ENCODE results near the gene LRRK1. TPM values are rescaled to one million over a fixed set of nuclear protein-coding genes. Genes with fewer than 3 reads are reported as not detected.

Gene LRRK1
- polyA plus RNA-seq, 2 of the 4 experiments (the other 2 are of a cell fraction), result 12.2 to 17.7 TPM

- DNase-seq (ENCODE audit: low read depth in 1 of 2, low spot score in 1 of 2) (no peak), FAIRE-seq (no peak), ATAC-seq (no peak)
- H3K4me3 ChIP-seq, result no peak overlapping the region
- POLR2A ChIA-PET, result no interaction called here
- CTCF ChIA-PET, result interaction anchor here (0.8 to 3.7 kb wide), 5 partner anchors 10 to 188 kb away, joined by 3 to 17 read pairs (median 7); no protein-coding TSS in a partner anchor
- no peak overlapping the region for H3K27ac ChIP-seq
- no peaks in the 10 kb centered on the region; the same call in 2 of the 3 replicates for H3K4me1 ChIP-seq
- H3K4me2 ChIP-seq, result no peak overlapping the region
- no peak for TF ChIP-seq MYC (IDR thresholded peaks at IDR 0.05; ENCODE audit: borderline replicate concordance, low read length)
- TF ChIP-seq CHD2 (IDR thresholded peaks at IDR 0.05; ENCODE audit: low read length, partially characterized antibody), result no peak
- TF ChIP-seq, protein P1, sequence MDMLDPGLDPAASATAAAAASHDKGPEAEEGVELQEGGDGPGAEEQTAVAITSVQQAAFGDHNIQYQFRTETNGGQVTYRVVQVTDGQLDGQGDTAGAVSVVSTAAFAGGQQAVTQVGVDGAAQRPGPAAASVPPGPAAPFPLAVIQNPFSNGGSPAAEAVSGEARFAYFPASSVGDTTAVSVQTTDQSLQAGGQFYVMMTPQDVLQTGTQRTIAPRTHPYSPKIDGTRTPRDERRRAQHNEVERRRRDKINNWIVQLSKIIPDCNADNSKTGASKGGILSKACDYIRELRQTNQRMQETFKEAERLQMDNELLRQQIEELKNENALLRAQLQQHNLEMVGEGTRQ (IDR thresholded peaks at IDR 0.05), result no peak
- H3K9me3 ChIP-seq, result no peaks in the 10 kb centered on the region
- 85% methylated on average over 4 of the region's 4 CpGs for WGBS (ENCODE audit: missing lambda C conversion rate)
Measured at GRCh38 chr15:101069654-101069973, 150.5 kb downstream of the LRRK1 start.

DNA sequence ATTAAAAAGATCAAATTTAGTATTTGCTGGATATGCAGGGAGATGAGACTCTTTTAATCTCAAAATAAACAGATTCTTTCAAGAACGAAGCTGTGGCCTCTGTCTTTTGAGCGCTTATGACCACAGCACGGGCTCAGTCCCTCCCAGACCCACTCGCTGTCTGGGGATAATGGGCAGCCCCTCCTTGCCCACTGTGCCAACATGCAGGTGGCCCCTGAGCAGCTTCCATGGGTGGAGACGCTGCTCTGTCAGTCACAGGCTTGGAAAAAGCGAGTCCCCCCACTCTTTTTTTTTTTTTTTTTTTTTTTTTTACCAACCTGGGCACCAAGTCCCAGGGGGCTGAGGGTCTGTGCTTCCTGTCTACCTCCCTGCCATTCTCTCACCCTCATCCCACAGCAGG lies 150.9 kb downstream of the LRRK1 start:
- Histone ChIP-seq H3K9me3 (no peaks in the 10 kb centered on the region), H3K4me3 (no peak overlapping the region), H3K4me2 (no peak overlapping the region), H3K27ac (peak overlapping the region in 1 of 2 experiments; percentile 50; a peak in 2 of 6 replicates), H3K4me1 (no peaks in the 10 kb centered on the region; the same call in 2 of the 3 replicates)
- WGBS (ENCODE audit: missing lambda C conversion rate), result 90% methylated on average over 6 of the region's 6 CpGs
- ATAC-seq (no peak), FAIRE-seq (no peak), DNase-seq (ENCODE audit: low read depth in 1 of 2, low spot score in 1 of 2) (no peak)
- CTCF ChIA-PET, result interaction anchor here (0.8 to 3.7 kb wide), 6 partner anchors 10 to 188 kb away, joined by 3 to 17 read pairs (median 6); no protein-coding TSS in a partner anchor
- TF ChIP-seq MAX (IDR thresholded peaks at IDR 0.05), result no peak
- POLR2A ChIA-PET, result no interaction called here

DNA sequence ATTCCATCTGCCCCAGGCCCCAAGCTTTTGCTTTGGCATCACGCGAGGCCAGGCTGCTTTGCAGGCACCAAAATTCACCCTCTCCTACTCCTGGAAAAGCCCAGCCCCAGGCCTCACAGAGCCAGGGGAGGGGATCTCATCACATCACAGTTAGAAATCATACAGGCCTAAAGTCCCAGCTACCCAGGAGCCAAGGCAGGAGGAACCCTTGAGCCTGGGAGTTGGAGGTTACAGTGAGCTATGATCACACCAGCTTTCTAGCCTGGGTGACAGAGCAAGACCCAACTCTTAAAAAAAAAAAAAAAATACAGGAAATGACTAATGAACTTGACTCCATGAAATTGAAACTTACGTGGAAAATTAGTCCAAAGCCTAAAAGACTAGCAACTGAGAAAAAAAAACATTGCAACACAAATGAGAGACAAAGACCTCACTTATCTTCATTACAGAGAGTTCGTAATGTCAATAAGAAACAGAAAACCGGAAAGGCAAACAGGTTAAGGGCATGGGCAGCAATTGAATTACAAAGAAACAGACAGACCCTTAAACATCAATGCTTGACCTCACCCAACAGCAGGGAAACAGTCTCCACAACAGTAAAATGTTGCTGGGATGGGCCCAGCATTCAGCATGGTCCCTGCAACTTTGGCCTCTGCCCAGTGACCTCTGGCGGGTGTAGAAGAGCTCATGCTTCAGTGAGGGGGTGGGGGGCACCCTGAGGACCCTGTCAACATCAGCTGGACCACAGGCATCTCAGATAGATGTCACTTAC lies 151.5 kb downstream of the LRRK1 start:
- TF ChIP-seq CEBPB (IDR thresholded peaks at IDR 0.05), result no peak
- TF ChIP-seq, protein P1 (IDR thresholded peaks at IDR 0.05), result no peak
- TF ChIP-seq MAFK (IDR thresholded peaks at IDR 0.05; ENCODE audit: partially characterized antibody), result no peak
- TF ChIP-seq, protein P2, sequence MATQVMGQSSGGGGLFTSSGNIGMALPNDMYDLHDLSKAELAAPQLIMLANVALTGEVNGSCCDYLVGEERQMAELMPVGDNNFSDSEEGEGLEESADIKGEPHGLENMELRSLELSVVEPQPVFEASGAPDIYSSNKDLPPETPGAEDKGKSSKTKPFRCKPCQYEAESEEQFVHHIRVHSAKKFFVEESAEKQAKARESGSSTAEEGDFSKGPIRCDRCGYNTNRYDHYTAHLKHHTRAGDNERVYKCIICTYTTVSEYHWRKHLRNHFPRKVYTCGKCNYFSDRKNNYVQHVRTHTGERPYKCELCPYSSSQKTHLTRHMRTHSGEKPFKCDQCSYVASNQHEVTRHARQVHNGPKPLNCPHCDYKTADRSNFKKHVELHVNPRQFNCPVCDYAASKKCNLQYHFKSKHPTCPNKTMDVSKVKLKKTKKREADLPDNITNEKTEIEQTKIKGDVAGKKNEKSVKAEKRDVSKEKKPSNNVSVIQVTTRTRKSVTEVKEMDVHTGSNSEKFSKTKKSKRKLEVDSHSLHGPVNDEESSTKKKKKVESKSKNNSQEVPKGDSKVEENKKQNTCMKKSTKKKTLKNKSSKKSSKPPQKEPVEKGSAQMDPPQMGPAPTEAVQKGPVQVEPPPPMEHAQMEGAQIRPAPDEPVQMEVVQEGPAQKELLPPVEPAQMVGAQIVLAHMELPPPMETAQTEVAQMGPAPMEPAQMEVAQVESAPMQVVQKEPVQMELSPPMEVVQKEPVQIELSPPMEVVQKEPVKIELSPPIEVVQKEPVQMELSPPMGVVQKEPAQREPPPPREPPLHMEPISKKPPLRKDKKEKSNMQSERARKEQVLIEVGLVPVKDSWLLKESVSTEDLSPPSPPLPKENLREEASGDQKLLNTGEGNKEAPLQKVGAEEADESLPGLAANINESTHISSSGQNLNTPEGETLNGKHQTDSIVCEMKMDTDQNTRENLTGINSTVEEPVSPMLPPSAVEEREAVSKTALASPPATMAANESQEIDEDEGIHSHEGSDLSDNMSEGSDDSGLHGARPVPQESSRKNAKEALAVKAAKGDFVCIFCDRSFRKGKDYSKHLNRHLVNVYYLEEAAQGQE (IDR thresholded peaks at IDR 0.05), result no peak
- TF ChIP-seq, protein P3, sequence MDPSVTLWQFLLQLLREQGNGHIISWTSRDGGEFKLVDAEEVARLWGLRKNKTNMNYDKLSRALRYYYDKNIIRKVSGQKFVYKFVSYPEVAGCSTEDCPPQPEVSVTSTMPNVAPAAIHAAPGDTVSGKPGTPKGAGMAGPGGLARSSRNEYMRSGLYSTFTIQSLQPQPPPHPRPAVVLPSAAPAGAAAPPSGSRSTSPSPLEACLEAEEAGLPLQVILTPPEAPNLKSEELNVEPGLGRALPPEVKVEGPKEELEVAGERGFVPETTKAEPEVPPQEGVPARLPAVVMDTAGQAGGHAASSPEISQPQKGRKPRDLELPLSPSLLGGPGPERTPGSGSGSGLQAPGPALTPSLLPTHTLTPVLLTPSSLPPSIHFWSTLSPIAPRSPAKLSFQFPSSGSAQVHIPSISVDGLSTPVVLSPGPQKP (IDR thresholded peaks at IDR 0.05; ENCODE audit: low read depth, low read length), result no peak
- no peak for TF ChIP-seq ZFP36 (IDR thresholded peaks at IDR 0.05; ENCODE audit: borderline replicate concordance, partially characterized antibody)
- TF ChIP-seq HOXB13 (CRISPR knock-in tag; IDR thresholded peaks at IDR 0.05; ENCODE audit: low read depth), result no peak
- TF ChIP-seq MYC (IDR thresholded peaks at IDR 0.05; ENCODE audit: borderline replicate concordance, low read length), result no peak
- TF ChIP-seq CHD4 (IDR thresholded peaks at IDR 0.05; ENCODE audit: borderline replicate concordance), result no peak
- TF ChIP-seq ZC3H11A (IDR thresholded peaks at IDR 0.05), result no peak
- TF ChIP-seq CHD2 (IDR thresholded peaks at IDR 0.05; ENCODE audit: low read length, partially characterized antibody), result no peak
- no peak for TF ChIP-seq KDM5A (IDR thresholded peaks at IDR 0.05)
- TF ChIP-seq TFCP2L1 (CRISPR knock-in tag; IDR thresholded peaks at IDR 0.05), result no peak
- no peak for TF ChIP-seq BHLHE40 (IDR thresholded peaks at IDR 0.05; ENCODE audit: low read depth, low read length)
- no peak for TF ChIP-seq JUNB (IDR thresholded peaks at IDR 0.05)
- TF ChIP-seq RAD21 (conservative IDR thresholded peaks at IDR 0.05 in 1 of 2, IDR thresholded peaks at IDR 0.05 in 1 of 2), result no peak

More for the DNA sequence above, 151.5 kb downstream of the LRRK1 start:
- no peak overlapping the region for H3K4me3 ChIP-seq
- no peaks in the 10 kb centered on the region for H3K9me3 ChIP-seq
- DNase-seq (ENCODE audit: low read depth in 1 of 2, low spot score in 1 of 2) (no peak), FAIRE-seq (no peak), ATAC-seq (peak in 1 of 2 experiments; percentile 10; a peak in 1 of 6 replicates)
- H3K4me1 ChIP-seq, result no peaks in the 10 kb centered on the region; the same call in 2 of the 3 replicates
- no peak overlapping the region for H3K4me2 ChIP-seq
- WGBS (ENCODE audit: missing lambda C conversion rate), result 80% methylated on average over 6 of the region's 6 CpGs
- H3K27ac ChIP-seq, result peak overlapping the region in 1 of 2 experiments; percentile 50; a peak in 2 of 6 replicates
- POLR2A ChIA-PET, result no interaction called here
- CTCF ChIA-PET, result interaction anchor here (0.8 to 3.7 kb wide), 5 partner anchors 14 to 197 kb away, joined by 4 to 17 read pairs (median 7); no protein-coding TSS in a partner anchor

Measured in A549 (cell line).